LNCaP clone FGC (cell line): ENCODE measurements around the gene LEF1.

Experiments used
- DNase-seq: peaks from one replicate; pipeline ENCODE4 v3.0.0-alpha.2; 2011; ENCODE audit warnings: low read depth
- H3K4me3 ChIP-seq: 2 replicates; pipeline ENCODE4 v1.5.1; 2011; ENCODE audit warnings: mild to moderate bottlenecking, low read depth, low read length, control low read depth
- TF ChIP-seq, protein P1 (sequence below): IDR thresholded peaks from 2 replicates; pipeline ENCODE4 v1.5.1; 2012; ENCODE audit warnings: mild to moderate bottlenecking; ENCODE audit not compliant: control insufficient read depth, insufficient read depth; ENCODE audit errors: extremely low read depth

Gene LEF1

DNA sequence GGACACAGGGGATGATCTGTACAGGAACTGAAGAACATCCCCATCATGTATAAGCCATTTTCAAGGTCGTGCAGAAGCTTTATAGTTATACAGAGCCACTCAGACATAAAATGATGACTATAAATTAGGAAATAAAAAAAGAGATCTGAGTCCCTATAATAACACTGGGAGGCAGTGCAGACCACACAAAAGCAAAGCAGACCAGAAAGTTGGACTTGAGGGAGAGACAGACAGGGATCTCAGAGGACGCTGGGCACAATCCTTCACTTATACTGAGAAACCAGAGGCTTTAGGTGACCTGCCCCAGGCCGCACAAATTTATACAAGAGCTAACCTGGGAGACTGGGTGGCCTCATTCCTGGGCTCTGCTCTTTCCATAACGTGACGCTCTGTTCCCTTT, 108.6 kb downstream of the LEF1 start:
- DNase-seq = no peak
- no peak overlapping the region for H3K4me3 ChIP-seq
- TF ChIP-seq, protein P1, sequence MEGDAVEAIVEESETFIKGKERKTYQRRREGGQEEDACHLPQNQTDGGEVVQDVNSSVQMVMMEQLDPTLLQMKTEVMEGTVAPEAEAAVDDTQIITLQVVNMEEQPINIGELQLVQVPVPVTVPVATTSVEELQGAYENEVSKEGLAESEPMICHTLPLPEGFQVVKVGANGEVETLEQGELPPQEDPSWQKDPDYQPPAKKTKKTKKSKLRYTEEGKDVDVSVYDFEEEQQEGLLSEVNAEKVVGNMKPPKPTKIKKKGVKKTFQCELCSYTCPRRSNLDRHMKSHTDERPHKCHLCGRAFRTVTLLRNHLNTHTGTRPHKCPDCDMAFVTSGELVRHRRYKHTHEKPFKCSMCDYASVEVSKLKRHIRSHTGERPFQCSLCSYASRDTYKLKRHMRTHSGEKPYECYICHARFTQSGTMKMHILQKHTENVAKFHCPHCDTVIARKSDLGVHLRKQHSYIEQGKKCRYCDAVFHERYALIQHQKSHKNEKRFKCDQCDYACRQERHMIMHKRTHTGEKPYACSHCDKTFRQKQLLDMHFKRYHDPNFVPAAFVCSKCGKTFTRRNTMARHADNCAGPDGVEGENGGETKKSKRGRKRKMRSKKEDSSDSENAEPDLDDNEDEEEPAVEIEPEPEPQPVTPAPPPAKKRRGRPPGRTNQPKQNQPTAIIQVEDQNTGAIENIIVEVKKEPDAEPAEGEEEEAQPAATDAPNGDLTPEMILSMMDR = peak; percentile 62

DNA sequence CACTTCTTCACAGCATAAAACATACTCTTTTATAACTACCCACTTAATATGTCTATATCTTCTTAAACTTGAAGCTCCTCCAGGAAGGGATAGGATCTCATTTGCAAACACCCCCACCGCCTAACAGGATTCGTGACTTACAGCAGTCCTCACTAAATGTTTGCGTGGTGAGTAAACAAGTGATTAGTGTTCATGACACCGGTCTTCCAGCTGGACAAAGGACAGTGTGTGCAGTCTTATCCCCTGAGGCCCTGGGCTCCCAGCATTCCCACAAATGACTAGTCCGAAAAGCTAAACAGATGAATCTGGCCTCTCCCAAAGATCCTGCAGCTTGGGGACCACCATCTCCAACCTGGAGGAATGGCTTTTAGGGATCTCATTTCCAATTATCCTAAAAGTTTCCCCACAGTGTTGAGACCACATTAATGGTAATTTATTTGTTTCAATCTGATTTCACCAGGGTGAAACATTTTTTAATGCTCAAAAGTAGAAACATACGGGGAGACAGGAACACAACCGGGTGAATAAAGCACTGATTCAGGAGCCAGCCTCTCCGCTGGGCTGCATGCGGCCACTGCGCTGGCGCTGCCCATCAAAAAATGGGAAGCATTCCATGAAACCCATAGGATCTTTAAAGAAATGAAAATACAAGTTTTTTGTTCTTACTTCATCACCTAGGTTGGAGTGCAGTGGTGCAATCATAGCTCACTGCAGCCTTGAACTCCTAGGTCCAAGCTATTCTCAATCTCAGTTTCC, 109.9 kb downstream of the LEF1 start:
- TF ChIP-seq, protein P1 = no peak
- H3K4me3 ChIP-seq = no peak overlapping the region
- DNase-seq = peak; percentile 90

DNA sequence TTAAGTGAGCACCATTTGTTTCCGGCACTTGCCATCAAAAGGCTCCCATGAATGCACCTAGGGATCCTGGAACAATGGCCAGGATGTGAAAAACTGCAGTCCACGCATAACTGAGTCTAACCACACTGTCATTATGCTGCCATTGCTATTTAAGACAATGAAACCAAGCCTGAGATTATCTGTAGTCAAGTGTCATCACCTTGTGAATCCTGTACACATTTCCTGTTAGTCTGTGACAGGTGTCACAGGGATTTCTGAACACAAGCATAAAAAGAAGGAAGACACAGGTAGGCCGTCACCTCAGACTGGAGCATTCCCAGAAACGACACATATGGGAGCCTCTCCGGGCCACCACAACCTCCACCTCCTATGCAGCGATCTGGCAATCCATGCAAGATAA, 112.3 kb downstream of the LEF1 start:
- TF ChIP-seq, protein P1 = no peak
- no peak for DNase-seq
- no peak overlapping the region for H3K4me3 ChIP-seq

DNA sequence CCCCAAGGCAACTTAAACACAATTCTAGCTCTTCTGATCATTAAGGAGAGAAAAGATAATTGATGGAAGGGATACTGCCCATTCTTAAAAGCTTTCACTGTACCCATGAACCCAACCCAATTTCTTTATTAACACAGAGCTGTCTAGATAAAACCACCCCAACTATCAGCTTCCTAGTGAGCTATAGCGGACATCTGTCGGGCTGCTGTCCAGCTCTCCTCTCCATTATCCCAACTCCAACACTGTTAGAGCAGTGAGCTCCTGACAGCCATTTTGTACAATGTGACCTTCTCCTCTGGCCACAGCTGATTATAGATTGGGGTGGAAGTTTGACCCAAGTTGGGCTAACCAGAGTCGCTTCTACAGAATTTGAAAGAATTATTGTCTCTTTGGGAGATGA, 112.9 kb downstream of the LEF1 start:
- TF ChIP-seq, protein P1 = no peak
- no peak overlapping the region for H3K4me3 ChIP-seq
- DNase-seq = no peak

DNA sequence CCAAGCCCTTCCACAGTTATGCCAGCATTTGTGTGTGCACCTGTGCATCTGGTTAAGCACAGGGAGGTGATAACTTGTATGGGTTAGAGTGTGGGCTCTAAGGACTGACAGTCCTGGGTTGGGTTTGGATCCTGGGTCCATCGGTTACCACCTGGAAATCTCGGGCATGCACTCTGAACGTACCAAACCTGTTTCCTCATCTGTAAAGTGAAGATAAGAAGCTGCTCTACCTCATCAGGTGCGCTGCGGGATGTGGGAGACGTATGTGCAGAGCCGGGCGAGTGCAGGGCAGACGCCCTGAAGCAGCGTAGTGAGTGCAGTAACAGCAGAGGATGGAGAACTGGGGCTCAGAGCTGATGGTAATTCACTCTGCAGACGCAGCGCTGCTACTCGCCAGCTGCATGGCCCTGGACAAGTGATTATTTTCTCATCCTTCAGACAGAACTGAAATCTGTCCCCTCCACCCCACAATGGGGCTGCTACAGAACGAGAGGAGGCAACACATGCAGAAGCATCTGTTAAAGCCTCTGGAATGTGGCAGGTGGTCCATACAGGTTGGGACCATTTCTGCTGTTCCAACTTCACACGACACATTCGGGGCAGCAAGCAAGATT, 114.6 kb downstream of the LEF1 start:
- TF ChIP-seq, protein P1 = no peak
- no peak overlapping the region for H3K4me3 ChIP-seq
- DNase-seq = no peak

DNA sequence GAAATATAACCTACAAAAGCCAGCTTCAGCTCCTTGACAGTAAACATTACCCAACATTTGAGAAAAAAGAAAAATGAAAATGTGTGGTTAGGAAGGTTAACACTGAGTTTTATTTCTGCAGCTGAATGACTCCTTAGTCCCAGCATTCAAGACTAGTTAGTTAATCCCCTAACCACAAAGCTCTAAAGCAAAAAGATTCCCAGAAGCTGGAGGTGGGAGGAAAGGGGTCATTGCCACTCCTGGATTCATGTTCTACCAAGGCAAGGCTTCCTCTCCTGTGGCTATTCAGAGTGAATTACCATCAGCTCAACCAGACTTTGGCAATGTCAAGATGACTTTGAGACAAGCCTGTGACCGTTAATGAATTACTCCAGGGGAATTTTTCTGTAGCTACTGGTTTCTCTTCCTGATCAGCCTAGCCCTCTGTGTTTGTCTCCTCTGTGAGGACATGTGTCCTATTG, 115.5 kb downstream of the LEF1 start:
- DNase-seq = no peak
- no peak overlapping the region for H3K4me3 ChIP-seq
- TF ChIP-seq, protein P1 = no peak
